ENCODE measurements around the gene HLA-DQA1.

- TF ChIP-seq, protein P1, sequence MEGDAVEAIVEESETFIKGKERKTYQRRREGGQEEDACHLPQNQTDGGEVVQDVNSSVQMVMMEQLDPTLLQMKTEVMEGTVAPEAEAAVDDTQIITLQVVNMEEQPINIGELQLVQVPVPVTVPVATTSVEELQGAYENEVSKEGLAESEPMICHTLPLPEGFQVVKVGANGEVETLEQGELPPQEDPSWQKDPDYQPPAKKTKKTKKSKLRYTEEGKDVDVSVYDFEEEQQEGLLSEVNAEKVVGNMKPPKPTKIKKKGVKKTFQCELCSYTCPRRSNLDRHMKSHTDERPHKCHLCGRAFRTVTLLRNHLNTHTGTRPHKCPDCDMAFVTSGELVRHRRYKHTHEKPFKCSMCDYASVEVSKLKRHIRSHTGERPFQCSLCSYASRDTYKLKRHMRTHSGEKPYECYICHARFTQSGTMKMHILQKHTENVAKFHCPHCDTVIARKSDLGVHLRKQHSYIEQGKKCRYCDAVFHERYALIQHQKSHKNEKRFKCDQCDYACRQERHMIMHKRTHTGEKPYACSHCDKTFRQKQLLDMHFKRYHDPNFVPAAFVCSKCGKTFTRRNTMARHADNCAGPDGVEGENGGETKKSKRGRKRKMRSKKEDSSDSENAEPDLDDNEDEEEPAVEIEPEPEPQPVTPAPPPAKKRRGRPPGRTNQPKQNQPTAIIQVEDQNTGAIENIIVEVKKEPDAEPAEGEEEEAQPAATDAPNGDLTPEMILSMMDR (IDR thresholded peaks at IDR 0.05), result no peak
- no peak for TF ChIP-seq EP300 (IDR thresholded peaks at IDR 0.05)
- no peak for TF ChIP-seq POLR2A (IDR thresholded peaks at IDR 0.05)
- TF ChIP-seq POLR2AphosphoS5 (IDR thresholded peaks at IDR 0.05), result no peak
Measured at GRCh38 chr6:32665661-32666060, 28.5 kb downstream of the HLA-DQA1 start.

All from stomach (tissue), 4 donors.